ENCODE measurements around the gene ARRB2. TPM values are rescaled to one million over a fixed set of nuclear protein-coding genes. Genes with fewer than 3 reads are reported as not detected.

The ARRB2 gene
- polyA plus RNA-seq, 1 donor from 2014 or later: 28.3 TPM

GRCh38 chr17:4735876-4736651, 25.6 kb downstream of the ARRB2 start:
- Histone ChIP-seq H3K9me2 (ENCODE audit: insufficient read depth, low read length) (no peaks in the 10 kb centered on the region), H4K20me1 (ENCODE audit: insufficient read depth) (no peaks in the 10 kb centered on the region), H3K4me3 (ENCODE audit: low read length) (no peak overlapping the region), H3K4me2 (ENCODE audit: low read length) (no peak overlapping the region), H3F3A (ENCODE audit: insufficient read depth, low read length, poor library complexity, severe bottlenecking) (no peaks in the 10 kb centered on the region), H3K9ac (ENCODE audit: low read length) (no peak overlapping the region), H3K27me3 (ENCODE audit: insufficient read depth, low read depth, low read length) (peaks cover 44% of the 10 kb centered on the region), H3K36me3 (ENCODE audit: insufficient read depth, low read length) (no peaks in the 10 kb centered on the region), H3K9me3 (ENCODE audit: low read length) (no peaks in the 10 kb centered on the region), H3K79me2 (replicated peaks; ENCODE audit: insufficient read depth, low read length) (no peaks in the 10 kb centered on the region), H2AFZ (ENCODE audit: low read depth, low read length) (no peak overlapping the region), H3K27ac (ENCODE audit: low read length) (no peak overlapping the region)
- TF ChIP-seq MXI1 (conservative IDR thresholded peaks at IDR 0.05; ENCODE audit: poor library complexity, severe bottlenecking) (no peak), REST (IDR thresholded peaks at IDR 0.05; ENCODE audit: borderline replicate concordance) (no peak), POLR2AphosphoS5 (IDR thresholded peaks at IDR 0.05) (no peak), TAF1 (IDR thresholded peaks at IDR 0.05; ENCODE audit: low read depth) (no peak), CTCF (IDR thresholded peaks at IDR 0.05; ENCODE audit: poor library complexity, severe bottlenecking) (no peak), EP300 (conservative IDR thresholded peaks at IDR 0.05; ENCODE audit: poor library complexity, severe bottlenecking) (no peak), SMC3 (conservative IDR thresholded peaks at IDR 0.05; ENCODE audit: poor library complexity) (no peak), EZH2 (IDR thresholded peaks at IDR 0.05; ENCODE audit: borderline replicate concordance, insufficient read depth, low read length, poor library complexity, severe bottlenecking) (no peak), RAD21 (conservative IDR thresholded peaks at IDR 0.05) (no peak)

DNA sequence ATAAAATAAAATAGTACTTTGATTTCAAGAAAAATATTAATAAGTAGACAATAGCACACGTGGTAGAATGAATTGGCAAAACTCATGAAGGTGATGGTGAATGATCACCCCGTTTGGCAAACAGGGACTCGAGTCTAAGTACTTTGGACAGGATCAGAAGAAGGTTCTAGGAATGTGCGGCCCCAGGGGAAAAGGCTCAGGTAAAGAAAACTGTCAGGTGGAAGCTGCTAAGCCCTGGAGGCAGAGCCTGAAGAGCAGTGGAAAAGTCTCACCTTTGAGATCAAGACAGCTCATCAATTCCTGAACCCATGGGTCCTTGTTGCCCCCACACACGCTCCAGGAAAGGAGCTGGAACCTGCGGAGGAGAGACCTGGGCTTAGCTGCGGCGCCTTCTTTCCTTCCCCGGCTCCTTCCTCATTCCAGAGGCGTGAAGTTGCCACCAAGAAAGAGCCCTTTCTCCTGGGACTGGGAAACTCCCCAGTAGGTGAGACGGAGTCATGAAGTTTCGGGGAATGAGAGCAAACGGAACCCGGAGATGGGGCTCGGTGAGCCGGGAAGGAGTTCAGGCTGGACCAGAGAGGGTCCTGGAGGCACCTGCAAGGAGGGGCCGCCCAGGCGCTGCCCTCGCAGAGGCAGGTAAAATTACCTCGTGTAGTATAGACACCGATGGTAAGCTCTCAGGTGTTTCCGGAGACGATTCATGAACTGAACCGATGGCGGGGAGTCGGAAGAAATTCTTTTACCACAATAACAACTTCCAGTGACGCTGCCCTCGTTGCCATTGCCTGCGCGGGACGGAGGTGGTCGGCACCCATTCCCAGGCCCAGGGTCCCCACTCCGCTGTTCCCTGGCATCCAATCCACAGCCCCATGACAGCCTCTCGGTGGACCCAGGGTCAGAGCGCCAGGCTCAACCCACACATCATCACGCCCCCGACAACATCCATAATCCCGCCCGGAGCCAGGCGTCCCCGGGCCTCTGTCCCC, 28.0 kb downstream of the ARRB2 start:
- H3K79me2 ChIP-seq (replicated peaks; ENCODE audit: insufficient read depth, low read length): no peaks in the 10 kb centered on the region
- H3F3A ChIP-seq (ENCODE audit: insufficient read depth, low read length, poor library complexity, severe bottlenecking): no peaks in the 10 kb centered on the region
- no peaks in the 10 kb centered on the region for H3K36me3 ChIP-seq (ENCODE audit: insufficient read depth, low read length)
- TF ChIP-seq REST (IDR thresholded peaks at IDR 0.05; ENCODE audit: borderline replicate concordance) (no peak), RAD21 (conservative IDR thresholded peaks at IDR 0.05) (no peak), EP300 (conservative IDR thresholded peaks at IDR 0.05; ENCODE audit: poor library complexity, severe bottlenecking) (no peak), CTCF (IDR thresholded peaks at IDR 0.05; ENCODE audit: poor library complexity, severe bottlenecking) (no peak), SMC3 (conservative IDR thresholded peaks at IDR 0.05; ENCODE audit: poor library complexity) (no peak), POLR2AphosphoS5 (IDR thresholded peaks at IDR 0.05) (no peak), TAF1 (IDR thresholded peaks at IDR 0.05; ENCODE audit: low read depth) (no peak), EZH2 (IDR thresholded peaks at IDR 0.05; ENCODE audit: borderline replicate concordance, insufficient read depth, low read length, poor library complexity, severe bottlenecking) (no peak), MXI1 (conservative IDR thresholded peaks at IDR 0.05; ENCODE audit: poor library complexity, severe bottlenecking) (no peak)
- H3K9me2 ChIP-seq (ENCODE audit: insufficient read depth, low read length): no peaks in the 10 kb centered on the region
- peaks cover 60% of the 10 kb centered on the region for H3K27me3 ChIP-seq (ENCODE audit: insufficient read depth, low read depth, low read length)
- H3K27ac ChIP-seq (ENCODE audit: low read length): no peak overlapping the region
- H3K4me3 ChIP-seq (ENCODE audit: low read length): peak overlapping the region; percentile 60
- H3K4me2 ChIP-seq (ENCODE audit: low read length): no peak overlapping the region
- no peaks in the 10 kb centered on the region for H3K9me3 ChIP-seq (ENCODE audit: low read length)
- H4K20me1 ChIP-seq (ENCODE audit: insufficient read depth): no peaks in the 10 kb centered on the region
- H2AFZ ChIP-seq (ENCODE audit: low read depth, low read length): no peak overlapping the region
- H3K9ac ChIP-seq (ENCODE audit: low read length): no peak overlapping the region

All from neural cell (in vitro differentiated cells).